ENCODE results near the gene KRT25. TPM values are rescaled to one million over a fixed set of nuclear protein-coding genes. Genes with fewer than 3 reads are reported as not detected.
A peak's percentile ranks its signal among the peaks of the same experiment; 100 is the strongest.

The KRT25 gene
- total and polyA plus RNA-seq, 2 experiments from 2014 or later, result not detected

DNA sequence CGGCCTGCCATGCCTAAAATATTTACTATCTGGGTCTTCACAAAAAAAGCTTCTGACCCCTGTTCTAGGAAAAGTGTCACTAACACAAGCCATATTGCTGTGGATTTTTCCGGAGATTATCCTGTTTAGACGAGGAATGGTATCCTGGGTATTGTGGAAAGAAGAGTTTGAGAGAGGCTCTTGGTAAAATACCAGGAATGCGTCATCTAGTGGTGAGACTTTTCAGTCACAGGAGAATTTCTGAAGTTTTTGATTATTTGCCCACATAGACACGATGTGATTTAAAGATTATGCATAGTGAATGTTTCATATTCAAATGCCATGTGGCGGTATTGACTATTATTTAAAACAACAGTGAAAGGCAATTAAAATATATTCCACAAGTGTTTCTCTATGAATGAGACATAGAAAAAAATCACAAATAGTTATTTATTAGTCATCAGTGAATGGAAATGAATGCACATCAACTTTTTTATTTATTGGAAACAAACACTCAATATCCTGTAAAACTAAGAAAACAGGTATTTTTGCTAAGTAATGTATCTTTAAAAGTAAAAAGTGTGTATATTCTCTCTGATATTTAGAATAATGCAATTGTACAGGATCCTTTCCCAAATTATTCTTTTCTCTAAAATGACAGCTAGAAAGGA lies 36.8 kb upstream of the KRT25 start:
- H4K20me1 ChIP-seq (ENCODE audit: insufficient read depth, poor library complexity, severe bottlenecking), result no peaks in the 10 kb centered on the region
- no peak overlapping the region for H3K4me2 ChIP-seq
- peaks cover 6% of the 10 kb centered on the region for H3K27me3 ChIP-seq
- WGBS (ENCODE audit: low lambda C conversion rate, missing lambda C conversion rate), result 28% methylated on average over 6 of the region's 6 CpGs
- no peaks in the 10 kb centered on the region for H3K79me2 ChIP-seq
- H3K9me3 ChIP-seq (ENCODE audit: low read depth), result no peaks in the 10 kb centered on the region
- no peak overlapping the region for H3K27ac ChIP-seq
- no peaks in the 10 kb centered on the region for H3K4me1 ChIP-seq (ENCODE audit: insufficient read depth)
- H3K4me3 ChIP-seq, result no peak overlapping the region
- TF ChIP-seq EZH2phosphoT487 (IDR thresholded peaks at IDR 0.05; ENCODE audit: low read depth, severe bottlenecking, unreplicated experiment) (no peak), EZH2 (IDR thresholded peaks at IDR 0.05; ENCODE audit: borderline replicate concordance) (no peak)
- TF ChIP-seq, protein P1, sequence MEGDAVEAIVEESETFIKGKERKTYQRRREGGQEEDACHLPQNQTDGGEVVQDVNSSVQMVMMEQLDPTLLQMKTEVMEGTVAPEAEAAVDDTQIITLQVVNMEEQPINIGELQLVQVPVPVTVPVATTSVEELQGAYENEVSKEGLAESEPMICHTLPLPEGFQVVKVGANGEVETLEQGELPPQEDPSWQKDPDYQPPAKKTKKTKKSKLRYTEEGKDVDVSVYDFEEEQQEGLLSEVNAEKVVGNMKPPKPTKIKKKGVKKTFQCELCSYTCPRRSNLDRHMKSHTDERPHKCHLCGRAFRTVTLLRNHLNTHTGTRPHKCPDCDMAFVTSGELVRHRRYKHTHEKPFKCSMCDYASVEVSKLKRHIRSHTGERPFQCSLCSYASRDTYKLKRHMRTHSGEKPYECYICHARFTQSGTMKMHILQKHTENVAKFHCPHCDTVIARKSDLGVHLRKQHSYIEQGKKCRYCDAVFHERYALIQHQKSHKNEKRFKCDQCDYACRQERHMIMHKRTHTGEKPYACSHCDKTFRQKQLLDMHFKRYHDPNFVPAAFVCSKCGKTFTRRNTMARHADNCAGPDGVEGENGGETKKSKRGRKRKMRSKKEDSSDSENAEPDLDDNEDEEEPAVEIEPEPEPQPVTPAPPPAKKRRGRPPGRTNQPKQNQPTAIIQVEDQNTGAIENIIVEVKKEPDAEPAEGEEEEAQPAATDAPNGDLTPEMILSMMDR (IDR thresholded peaks at IDR 0.05; ENCODE audit: poor library complexity), result peak; percentile 78
- H3K9me2 ChIP-seq (replicated peaks; ENCODE audit: insufficient read depth), result no peaks in the 10 kb centered on the region
- peak; percentile 63 for DNase-seq (ENCODE audit: low spot score)
- no peaks in the 10 kb centered on the region for H3K36me3 ChIP-seq (replicated peaks; ENCODE audit: insufficient read depth, low read depth)
- H2AFZ ChIP-seq, result no peak overlapping the region

DNA sequence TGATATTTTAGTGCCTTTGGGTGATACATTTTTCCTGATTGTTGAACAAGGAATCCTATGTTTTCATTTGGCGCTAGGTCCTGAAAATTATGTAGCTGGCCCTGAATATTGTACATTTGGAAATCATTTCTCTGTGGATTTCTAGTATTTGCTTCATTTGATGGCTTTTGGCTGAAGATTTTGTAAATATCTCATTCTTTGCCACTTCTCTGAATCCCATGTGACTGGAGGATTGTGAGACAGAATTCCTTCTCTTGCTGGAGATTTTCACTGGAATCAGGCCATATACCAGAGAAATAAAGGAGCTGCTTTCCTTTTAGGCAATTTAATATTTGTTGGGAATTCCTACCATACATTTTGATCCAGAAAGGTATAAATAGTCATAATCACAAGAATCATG lies 36.0 kb upstream of the KRT25 start:
- Histone ChIP-seq H3K27ac (no peak overlapping the region), H3K4me2 (no peak overlapping the region), H4K20me1 (ENCODE audit: insufficient read depth, poor library complexity, severe bottlenecking) (no peaks in the 10 kb centered on the region), H3K4me3 (no peak overlapping the region), H3K36me3 (replicated peaks; ENCODE audit: insufficient read depth, low read depth) (no peaks in the 10 kb centered on the region), H3K9me2 (replicated peaks; ENCODE audit: insufficient read depth) (no peaks in the 10 kb centered on the region), H3K9me3 (ENCODE audit: low read depth) (no peaks in the 10 kb centered on the region), H3K27me3 (peaks cover 6% of the 10 kb centered on the region), H2AFZ (no peak overlapping the region), H3K4me1 (ENCODE audit: insufficient read depth) (no peaks in the 10 kb centered on the region), H3K79me2 (no peaks in the 10 kb centered on the region)
- DNase-seq (ENCODE audit: low spot score), result no peak
- WGBS (ENCODE audit: low lambda C conversion rate, missing lambda C conversion rate), result 90% methylated on average over 1 of the region's 1 CpG
- TF ChIP-seq, protein P1 (IDR thresholded peaks at IDR 0.05; ENCODE audit: poor library complexity), result no peak
- TF ChIP-seq EZH2phosphoT487 (IDR thresholded peaks at IDR 0.05; ENCODE audit: low read depth, severe bottlenecking, unreplicated experiment), result no peak
- no peak for TF ChIP-seq EZH2 (IDR thresholded peaks at IDR 0.05; ENCODE audit: borderline replicate concordance)

DNA sequence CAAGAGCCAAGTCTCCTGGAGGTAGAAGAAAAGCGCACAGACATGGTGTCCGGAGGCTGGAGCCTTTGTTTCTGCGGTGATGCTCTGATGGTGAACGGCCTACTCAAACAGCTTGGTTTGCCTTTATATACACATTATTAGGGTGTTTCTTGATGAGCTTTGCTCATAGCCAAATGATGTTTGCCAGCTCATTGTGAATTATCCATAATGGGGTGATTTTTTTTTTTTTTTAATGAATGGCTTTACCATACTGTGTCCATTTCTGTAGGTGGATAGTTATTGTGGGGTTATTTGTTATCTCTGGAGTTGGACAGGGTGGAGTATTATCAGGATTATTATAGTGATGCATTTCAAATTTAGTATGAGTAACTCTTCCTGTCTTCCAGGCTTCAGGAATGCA lies 27.3 kb upstream of the KRT25 start, which contains the start of gene KRT27:
Gene KRT27 (minus strand): TSS at position 101 of the 400 bp plus-strand sequence. CDS start 57 bp downstream, at position 44.
- Histone ChIP-seq H3K9me2 (replicated peaks; ENCODE audit: insufficient read depth) (no peaks in the 10 kb centered on the region), H3K27ac (no peak within 1 kb of the TSS), H2AFZ (no peak within 1 kb of the TSS), H3K79me2 (no peaks in the 10 kb centered on the region), H3K4me1 (ENCODE audit: insufficient read depth) (no peaks in the 10 kb centered on the region), H3K4me3 (no peak within 1 kb of the TSS), H3K27me3 (peaks cover 3% of the 10 kb centered on the region), H4K20me1 (ENCODE audit: insufficient read depth, poor library complexity, severe bottlenecking) (no peaks in the 10 kb centered on the region), H3K9me3 (ENCODE audit: low read depth) (no peaks in the 10 kb centered on the region), H3K36me3 (replicated peaks; ENCODE audit: insufficient read depth, low read depth) (no peaks in the 10 kb centered on the region), H3K4me2 (no peak within 1 kb of the TSS)
- no peak for DNase-seq (ENCODE audit: low spot score)
- WGBS (ENCODE audit: low lambda C conversion rate, missing lambda C conversion rate), result 95% methylated on average over 4 of the region's 4 CpGs
- TF ChIP-seq, protein P1 (IDR thresholded peaks at IDR 0.05; ENCODE audit: poor library complexity), result no peak
- TF ChIP-seq EZH2 (IDR thresholded peaks at IDR 0.05; ENCODE audit: borderline replicate concordance) (no peak), EZH2phosphoT487 (IDR thresholded peaks at IDR 0.05; ENCODE audit: low read depth, severe bottlenecking, unreplicated experiment) (no peak)
